ENCODE measurements around the gene ZNF512B.
A peak's percentile ranks its signal among the peaks of the same experiment; 100 is the strongest.

DNA sequence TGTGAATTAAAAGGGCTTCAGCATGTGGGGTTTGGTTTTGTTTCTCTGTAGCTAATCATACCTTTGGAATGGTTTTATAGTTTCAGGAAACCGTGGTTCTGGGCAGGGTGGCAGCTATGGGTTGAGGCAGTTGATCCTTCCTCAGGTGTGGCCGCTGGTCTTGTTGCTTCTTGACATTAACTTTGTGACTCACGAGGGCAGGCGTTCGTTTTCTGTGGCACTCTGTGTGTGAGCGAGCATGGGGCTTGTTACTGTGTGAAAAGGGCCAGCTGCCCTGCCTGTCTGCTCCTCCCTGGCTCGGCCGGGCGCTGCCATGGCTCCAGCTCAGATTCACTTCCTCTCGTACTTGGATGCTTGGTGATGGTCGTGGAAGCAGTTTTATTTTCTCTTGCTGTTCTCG is 58.6 kb downstream of the ZNF512B start:
- TF ChIP-seq, protein P1, sequence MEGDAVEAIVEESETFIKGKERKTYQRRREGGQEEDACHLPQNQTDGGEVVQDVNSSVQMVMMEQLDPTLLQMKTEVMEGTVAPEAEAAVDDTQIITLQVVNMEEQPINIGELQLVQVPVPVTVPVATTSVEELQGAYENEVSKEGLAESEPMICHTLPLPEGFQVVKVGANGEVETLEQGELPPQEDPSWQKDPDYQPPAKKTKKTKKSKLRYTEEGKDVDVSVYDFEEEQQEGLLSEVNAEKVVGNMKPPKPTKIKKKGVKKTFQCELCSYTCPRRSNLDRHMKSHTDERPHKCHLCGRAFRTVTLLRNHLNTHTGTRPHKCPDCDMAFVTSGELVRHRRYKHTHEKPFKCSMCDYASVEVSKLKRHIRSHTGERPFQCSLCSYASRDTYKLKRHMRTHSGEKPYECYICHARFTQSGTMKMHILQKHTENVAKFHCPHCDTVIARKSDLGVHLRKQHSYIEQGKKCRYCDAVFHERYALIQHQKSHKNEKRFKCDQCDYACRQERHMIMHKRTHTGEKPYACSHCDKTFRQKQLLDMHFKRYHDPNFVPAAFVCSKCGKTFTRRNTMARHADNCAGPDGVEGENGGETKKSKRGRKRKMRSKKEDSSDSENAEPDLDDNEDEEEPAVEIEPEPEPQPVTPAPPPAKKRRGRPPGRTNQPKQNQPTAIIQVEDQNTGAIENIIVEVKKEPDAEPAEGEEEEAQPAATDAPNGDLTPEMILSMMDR (IDR thresholded peaks at IDR 0.05) = no peak
- TF ChIP-seq POLR2A (IDR thresholded peaks at IDR 0.05) = peak in 1 of 2 donors; percentile 70

Data from Peyer's patch (tissue), 4 donors.